GM19395 (cell line): ENCODE results near the gene CST3.
"Not testable (repeated sequence)": the region's sequence is repeated elsewhere in the genome, so short reads cannot be mapped to it uniquely, and the experiment has no call there.

Source experiments
- ATAC-seq: cut with Tn5 transposase; IDR thresholded peaks from one replicate; pipeline ENCODE4 v1.9.1; 2021; ENCODE audit warnings: mild to moderate bottlenecking, moderate library complexity; ENCODE audit not compliant: unreplicated experiment

Gene CST3

DNA sequence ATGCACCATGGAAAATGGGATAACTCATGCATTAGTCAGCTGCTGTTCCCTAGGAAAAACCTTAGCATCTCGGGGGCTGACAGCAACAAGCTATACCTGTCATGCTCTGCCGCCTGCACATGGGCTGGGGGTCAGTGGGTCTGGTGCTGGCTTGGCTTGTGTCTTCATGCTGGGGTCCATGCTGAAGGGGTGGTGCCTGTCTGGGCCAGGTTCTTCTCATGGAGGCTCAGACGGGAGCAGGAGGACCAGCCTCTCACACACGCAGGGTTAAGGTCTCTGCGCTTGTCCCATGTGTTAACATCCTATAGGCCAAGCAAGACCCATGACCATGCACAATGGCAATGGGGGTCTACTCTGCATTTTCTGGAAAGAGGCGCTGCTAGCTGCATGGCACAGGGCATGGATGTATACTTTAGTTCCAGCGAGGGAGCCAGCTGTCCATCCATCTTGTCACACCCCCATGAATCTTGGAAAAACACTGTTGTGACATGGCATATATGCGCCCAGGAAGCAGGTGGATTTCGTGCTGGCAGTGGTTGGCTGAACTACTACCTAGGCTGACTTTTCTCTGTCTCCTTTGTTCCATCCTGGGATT is 24.6 kb upstream of the CST3 start:
- ATAC-seq: no peak

DNA sequence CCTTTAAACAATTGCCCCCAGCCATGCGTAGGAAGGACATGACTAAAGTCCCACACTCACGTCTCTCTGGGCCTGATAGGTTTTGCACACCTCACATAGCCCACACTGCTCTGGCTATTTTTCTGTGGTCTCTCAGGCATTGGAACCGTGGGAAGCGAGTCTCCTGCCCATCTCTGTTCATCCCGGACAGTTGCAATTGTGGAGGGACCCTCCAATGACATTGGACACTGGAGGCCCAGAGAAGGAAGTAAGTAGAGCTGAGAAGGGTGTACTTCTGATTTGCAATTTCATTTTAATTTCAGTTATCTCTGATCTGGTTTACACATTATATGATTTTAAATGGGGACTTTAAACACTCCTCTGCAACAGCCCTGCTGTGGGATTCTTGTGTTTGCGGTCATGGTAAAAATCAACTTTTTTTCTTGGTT is 23.3 kb upstream of the CST3 start:
- ATAC-seq: no peak

DNA sequence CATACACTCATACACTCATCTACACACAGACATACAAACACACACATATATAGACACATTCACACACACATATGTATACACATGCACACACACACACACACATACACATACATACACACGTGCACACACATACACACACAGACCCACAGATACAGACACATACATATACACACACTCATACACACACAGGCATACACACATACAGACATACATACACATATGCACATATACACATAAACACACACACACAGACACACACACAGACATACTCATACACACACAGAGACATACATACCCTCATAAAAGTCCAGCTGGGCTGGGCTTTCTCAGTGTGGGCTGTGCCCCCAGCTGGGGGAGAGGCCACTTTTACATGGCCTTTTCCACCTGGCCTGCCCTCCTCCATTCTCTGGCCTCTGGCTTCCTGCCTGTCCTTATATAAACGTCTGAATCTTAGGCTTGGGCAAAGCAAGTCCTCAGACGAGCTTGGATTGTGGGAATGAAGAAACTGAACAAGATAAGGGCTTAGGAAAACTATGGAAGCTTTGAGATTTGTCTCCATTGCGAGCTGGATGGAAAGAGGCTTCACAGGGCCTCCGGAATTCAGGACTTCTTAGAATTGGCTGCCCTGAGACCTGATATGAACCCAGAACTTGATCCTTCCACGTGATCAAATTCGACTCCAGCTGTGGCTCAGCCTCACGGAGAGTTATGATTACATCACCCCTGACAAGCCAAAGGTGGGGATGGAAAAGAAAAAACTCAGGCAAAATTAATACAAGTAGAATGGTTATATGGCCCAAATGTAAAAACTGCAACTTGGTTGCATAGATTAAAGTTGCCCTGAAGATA is 22.5 kb upstream of the CST3 start:
- ATAC-seq: no peak

GRCh38 chr20:23659610-23659988 is 21.8 kb upstream of the CST3 start:
- not testable (repeated sequence) for ATAC-seq

DNA sequence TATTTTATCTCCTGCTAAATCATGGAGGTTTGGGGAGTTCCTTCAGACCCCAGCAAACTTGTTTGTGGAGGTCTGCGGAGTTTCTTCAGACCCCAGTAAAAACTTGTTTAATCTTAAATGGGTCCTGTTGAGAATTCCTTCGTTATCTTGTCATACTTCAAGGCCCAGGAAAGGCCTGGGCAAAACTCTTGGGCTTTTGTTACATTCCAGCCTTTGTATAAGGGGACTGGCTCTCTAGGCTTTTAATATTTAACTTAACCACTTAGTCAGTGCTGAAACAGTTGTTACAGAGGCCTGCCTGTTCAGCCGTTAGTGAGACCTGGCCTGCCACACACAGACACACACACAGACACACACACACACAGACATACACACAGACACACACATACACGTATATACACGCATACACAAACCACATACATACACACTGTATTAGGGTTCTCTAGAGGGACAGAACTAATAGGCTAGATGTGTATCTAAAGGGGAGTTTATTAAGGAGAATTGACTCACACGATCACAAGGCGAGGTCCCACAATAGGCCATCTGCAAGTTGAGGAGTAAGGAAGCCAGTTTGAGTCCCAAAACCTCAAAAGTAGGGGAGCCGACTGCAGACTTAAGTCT is 21.3 kb upstream of the CST3 start:
- no peak for ATAC-seq

- no peak for ATAC-seq
Measured at GRCh38 chr20:23658336-23658735, 20.6 kb upstream of the CST3 start.

DNA sequence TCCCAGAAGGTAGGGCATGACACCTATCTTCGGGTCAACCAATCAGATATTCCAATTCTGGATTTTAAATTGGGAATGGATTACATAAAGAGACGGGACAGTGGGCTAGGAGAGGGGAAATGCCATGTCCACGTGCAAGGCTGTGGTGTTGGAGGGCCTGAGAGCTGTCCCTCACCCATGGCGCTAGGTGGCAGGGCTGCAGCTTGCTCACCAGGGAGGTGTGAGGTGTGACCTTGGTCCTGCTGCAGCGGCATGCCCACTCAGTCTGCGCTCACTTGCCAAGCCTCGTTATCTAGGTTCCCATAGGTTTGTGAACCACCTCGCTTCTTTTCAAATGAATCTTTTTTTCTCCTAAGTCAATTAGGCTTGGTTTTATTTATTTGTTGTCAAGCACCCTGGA is 19.4 kb upstream of the CST3 start:
- ATAC-seq: no peak

DNA sequence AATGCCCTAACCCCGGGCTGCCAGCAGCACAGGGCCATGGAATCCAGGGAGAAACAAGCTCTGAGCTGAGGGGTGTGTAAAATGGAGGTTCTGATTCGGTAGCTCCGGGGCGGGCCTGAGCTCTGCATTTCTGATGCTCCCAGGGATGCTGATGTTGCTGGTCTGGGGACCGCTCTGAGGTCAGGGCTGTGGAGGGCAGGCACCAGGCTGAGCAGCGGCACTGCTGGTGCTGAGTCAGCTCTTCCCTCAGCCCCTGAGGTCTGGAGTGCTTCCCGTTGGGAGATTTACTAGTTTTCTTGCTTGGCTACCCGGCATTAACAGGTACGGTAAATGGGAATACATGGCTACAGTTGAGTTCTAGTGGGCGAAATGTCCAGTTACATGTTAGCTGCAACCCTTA is 18.6 kb upstream of the CST3 start:
- no peak for ATAC-seq

- ATAC-seq: no peak
Measured at GRCh38 chr20:23655491-23656211, 17.9 kb upstream of the CST3 start.

GRCh38 chr20:23654717-23655116 is 17.0 kb upstream of the CST3 start:
- ATAC-seq: no peak

DNA sequence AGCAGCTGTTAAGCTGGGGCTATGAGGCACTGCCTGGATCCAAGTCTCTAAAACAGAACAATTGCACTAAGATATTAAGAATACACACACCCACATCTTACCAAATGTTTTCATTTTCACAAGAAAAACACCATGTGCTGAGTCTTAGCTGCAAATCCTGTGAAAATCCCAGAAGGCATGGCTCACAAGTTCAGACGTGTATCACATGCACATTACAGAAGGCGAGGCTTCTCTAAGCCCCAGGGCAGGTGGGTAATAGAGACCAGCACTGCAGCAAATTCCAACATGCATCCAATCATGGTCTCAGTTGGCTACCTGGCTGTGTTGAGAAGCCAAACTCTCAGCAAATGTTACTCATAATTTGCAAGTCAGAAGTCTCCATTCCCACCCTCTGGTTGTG is 16.2 kb upstream of the CST3 start:
- no peak for ATAC-seq

DNA sequence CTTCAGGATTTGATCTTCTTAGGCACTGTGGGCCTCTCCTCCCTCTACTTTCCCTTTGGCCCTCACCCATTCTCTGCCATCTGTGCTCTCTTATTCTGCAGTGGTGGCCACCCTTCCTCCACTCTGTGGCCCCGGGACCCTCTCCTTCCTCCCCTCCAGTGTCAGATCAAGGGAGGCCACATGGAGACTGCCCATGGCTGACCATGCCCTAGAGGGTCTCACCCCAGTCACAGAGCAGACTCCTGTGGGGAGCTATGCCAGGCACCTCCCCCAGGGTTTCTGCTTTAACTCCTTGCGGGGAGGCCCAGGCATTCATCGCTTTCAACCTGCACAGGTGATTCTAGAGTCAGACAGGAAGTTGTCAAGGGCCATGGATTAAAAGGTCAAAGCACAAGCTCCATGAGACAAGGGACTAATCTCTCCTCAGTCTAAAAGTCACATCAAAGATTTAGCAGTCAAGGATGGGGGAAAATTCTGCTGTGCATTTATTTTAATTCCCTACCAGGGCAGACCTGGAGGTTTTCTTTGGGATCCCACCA is 15.7 kb upstream of the CST3 start:
- no peak for ATAC-seq

GRCh38 chr20:23652926-23653325 is 15.2 kb upstream of the CST3 start:
- ATAC-seq: no peak

- ATAC-seq: no peak
Measured at GRCh38 chr20:23652371-23652770, 14.6 kb upstream of the CST3 start.

DNA sequence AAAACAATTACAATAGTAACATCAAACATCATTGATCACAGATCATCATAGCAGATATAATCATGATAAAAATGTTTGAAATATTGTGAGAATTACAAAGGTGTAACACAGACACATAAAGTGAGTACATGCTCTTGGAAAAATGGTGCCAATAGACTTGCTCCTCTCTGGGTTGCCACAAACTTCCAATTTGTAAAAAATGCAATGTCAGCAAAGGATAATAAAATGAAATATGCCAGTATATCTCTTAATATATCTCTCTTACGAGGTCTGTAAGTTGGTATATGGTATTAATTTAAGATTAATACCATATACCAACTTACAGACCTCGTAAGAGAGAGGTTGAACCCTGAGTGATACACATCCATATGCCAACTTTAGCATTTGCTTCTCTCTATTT is 13.4 kb upstream of the CST3 start:
- no peak for ATAC-seq

- no peak for ATAC-seq
Measured at GRCh38 chr20:23649830-23650417, 12.2 kb upstream of the CST3 start.

DNA sequence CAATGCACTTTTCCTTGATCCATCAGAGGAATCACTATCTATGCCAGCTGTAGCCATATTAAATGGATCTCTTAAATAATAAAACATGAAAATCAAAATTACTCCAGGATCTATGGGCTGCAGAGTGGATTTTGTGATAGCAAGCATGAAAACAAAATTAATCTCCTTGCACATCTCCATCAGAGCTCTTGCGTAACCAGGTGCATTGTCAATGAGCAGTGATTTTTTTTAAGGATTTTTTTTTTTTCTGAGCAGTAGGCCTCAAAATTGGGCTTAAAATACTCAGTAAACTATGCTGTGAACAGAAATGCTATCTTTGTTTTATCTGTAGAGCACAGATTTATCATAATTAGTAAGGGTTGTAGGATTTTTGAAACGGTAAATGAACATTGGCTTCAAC is 11.5 kb upstream of the CST3 start:
- no peak for ATAC-seq

DNA sequence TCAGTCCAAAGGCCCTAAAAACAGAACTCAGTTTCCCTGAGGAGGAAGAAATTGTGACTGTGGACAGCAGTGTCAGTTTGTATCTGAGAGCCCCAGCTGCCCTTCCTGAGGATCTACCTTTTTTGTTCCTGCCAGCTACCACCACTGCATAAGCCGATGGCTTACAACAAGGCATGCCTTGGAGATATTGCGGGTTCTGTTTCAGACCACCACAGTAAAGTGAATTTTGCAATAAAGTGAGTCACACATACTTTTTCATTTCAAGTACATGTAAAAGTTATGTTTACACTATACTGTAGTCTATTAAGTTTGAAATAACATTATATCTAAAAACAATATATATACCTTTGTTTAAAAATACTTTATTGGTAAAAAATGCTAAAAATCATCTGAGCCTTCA is 9.6 kb upstream of the CST3 start:
- no peak for ATAC-seq

DNA sequence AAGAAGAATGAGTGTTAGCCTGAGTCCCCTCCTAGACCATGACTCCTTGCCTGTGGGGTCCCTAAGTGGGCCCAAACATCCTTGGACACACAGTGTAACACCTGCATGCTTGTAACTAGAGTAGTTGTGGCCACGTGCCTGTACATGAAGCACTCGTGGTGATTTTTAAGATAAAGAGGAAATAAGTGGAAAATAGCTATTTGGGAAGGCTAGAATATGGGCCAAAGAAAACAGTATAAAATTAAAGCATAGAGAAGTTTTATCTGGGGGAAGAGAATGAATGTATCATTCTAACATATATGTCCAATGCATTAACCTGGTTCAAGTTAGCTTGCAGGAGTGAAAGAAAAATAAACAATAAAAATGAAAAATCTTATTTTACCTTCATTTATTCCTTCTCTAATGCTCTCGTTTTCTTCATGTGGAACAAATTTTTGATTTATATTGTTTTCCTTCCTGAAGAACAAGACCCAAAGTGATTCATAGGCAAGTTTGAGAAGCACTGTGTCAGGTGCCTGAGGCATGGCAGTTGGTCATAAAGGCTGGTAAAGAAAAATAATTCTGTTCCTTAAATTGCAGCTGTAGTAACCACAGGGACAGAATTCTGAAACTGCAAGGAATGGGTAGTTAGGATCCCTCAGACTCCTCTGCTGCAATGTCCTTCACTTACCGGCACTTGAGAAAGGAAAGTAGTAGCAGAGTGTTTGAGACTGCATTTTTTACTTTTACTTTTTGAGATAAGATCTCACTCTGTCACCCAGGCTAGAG is 8.5 kb upstream of the CST3 start:
- no peak for ATAC-seq

- no peak for ATAC-seq
Measured at GRCh38 chr20:23645575-23645974, 7.8 kb upstream of the CST3 start.
